SK-N-MC (cell line): Measurements from ENCODE around the gene NSRP1.
"Not testable (repeated sequence)": the region's sequence is repeated elsewhere in the genome, so short reads cannot be mapped to it uniquely, and the experiment has no call there.

Experiments
- DNase-seq: peaks from one replicate; pipeline ENCODE4 v3.0.0-alpha.2; 2011; ENCODE audit warnings: low read depth, low spot score
- H3K27ac ChIP-seq: fragments of 200-600 bp; sonication (generic); 2 replicates; pipeline ENCODE4 v1.5.1; 2016; ENCODE audit warnings: mixed run types
- H3K36me3 ChIP-seq: fragments of 200-600 bp; sonication (generic); 2 replicates; pipeline ENCODE4 v1.6.1; 2017; ENCODE audit warnings: antibody characterized with exemption, low read length, mixed read lengths; ENCODE audit not compliant: insufficient read depth
- H3K4me3 ChIP-seq: fragments of 200-600 bp; sonication (generic); 2 replicates; pipeline ENCODE4 v1.5.1; 2016
- H3K9ac ChIP-seq: fragments of 200-600 bp; sonication (generic); 2 replicates; pipeline ENCODE4 v1.8.0; 2017; ENCODE audit warnings: mixed run types, mixed read lengths; ENCODE audit not compliant: insufficient read length
- H3K9me3 ChIP-seq: fragments of 200-600 bp; sonication (generic); 2 replicates; pipeline ENCODE4 v1.6.1; 2017; ENCODE audit warnings: low read depth, mild to moderate bottlenecking, antibody characterized with exemption, low read length, moderate library complexity, mixed read lengths
- EZH2 ChIP-seq: fragments of 200-600 bp; sonication (generic); IDR thresholded peaks from one replicate; pipeline ENCODE4 v1.6.1; 2017; ENCODE audit warnings: antibody characterized with exemption
- FOXP2 ChIP-seq: optimal IDR thresholded peaks from 2 replicates; pipeline ENCODE3; 2011; ENCODE audit warnings: mild to moderate bottlenecking, moderate library complexity; ENCODE audit not compliant: insufficient read depth; ENCODE audit errors: extremely low read length, control extremely low read depth
- POLR2AphosphoS5 ChIP-seq: IDR thresholded peaks from 2 replicates; pipeline ENCODE4 v1.6.1; 2012; ENCODE audit warnings: mild to moderate bottlenecking, low read depth, low read length, borderline replicate concordance

NSRP1 gene

DNA sequence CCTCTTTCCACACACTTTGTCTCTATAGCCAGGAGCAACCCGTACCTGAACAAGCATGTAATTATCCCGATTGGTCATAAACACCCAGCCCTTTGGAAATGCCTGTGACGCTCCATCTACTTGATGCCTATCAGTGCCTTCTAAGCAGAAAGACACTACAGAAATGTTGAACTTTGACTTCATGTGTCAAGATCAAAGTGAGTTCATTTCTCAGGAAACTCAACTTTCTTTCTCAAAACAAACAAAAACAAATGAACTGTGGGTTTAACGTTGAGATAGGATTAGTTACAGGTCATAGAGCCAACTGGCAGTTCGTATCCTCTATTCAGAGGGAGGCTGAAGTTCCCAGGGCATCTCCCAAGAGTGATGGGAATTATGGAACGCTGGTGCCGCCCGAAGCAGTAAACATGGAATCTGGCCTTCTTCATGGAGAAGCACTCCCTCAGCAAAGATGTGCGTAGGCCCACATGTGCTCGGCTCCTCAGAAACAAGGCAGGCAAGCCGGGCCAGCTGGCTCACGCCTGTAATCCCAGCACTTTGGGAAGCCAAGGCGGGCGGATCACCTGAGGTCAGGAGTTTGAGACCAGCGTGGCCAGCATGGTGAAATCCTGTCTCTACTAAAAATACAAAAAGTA, 109.4 kb downstream of the NSRP1 start:
- Histone ChIP-seq H3K9me3 (no peaks in the 10 kb centered on the region), H3K9ac (no peak overlapping the region), H3K4me3 (no peak overlapping the region), H3K27ac (no peak overlapping the region), H3K36me3 (no peaks in the 10 kb centered on the region)
- TF ChIP-seq EZH2 (no peak), FOXP2 (no peak), POLR2AphosphoS5 (no peak)
- DNase-seq: no peak

DNA sequence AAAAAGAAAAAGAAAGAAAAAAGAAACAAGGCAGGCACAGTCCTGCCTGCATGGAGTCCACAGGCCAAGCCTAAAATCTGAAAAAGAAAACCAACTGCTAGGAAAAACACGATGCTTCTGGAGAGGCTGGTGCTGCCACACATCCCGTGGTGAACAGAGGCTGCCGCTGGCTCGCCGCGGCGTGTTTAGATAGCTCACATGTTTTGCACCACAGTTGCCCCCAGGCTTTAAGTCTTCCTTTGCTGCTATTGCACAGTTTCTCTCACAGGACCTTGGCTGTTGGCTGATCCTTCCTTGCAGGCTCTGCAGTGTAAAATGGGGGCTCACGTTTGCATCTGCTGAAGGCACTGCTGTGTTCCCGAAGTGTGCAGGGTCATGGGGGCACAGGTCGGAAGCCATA, 110.3 kb downstream of the NSRP1 start:
- H3K4me3 ChIP-seq: peak overlapping the region; percentile 21
- TF ChIP-seq FOXP2: no peak
- no peak for TF ChIP-seq EZH2
- TF ChIP-seq POLR2AphosphoS5: no peak

DNA sequence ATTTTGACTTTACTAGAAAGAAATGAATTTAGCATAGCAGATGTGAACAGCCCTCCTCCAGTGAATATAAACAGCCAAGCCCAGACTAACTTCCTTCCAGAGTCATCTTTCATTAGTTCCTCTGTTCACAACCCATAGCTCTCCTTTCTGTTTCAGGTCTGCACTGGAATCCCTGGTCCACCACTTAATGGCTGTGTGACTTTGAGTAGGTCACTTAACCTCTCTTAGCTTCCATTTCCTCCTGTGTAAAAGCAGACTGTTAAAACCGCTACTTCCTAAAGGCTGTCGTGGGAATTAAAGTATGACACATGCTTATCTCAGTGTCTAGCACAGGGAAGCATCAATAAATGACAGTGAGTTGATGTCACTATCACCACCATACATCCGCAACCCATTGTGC, 111.4 kb downstream of the NSRP1 start:
- H3K27ac ChIP-seq: no peak overlapping the region
- H3K36me3 ChIP-seq: no peaks in the 10 kb centered on the region
- H3K9me3 ChIP-seq: no peaks in the 10 kb centered on the region
- no peak overlapping the region for H3K4me3 ChIP-seq
- no peak for DNase-seq
- H3K9ac ChIP-seq: no peak overlapping the region
- TF ChIP-seq EZH2: no peak
- no peak for TF ChIP-seq POLR2AphosphoS5
- TF ChIP-seq FOXP2: no peak

More for the DNA sequence above, 110.3 kb downstream of the NSRP1 start:
- Histone ChIP-seq H3K9ac (no peak overlapping the region), H3K27ac (no peak overlapping the region), H3K9me3 (no peaks in the 10 kb centered on the region), H3K36me3 (no peaks in the 10 kb centered on the region)
- peak; percentile 61 for DNase-seq

DNA sequence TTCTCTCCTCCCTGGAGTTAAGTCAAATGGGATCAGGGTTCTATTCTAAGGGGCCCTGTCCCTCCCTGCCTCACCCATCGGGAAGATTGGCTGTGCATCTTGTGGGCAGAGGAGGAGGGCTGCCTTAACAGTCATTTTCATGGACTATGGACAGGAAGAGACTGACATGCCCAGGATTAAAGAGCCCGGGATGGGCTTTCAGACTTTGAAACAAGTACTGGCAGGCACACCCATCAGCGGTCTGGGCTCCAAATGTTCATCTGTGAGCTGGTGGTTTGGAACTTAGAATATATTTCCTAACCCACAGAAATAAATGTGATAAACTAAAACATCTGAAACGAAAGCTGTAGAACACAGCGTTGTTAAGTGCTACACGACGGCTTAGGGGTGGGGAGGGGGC, 112.4 kb downstream of the NSRP1 start:
- Histone ChIP-seq H3K9me3 (no peaks in the 10 kb centered on the region), H3K36me3 (no peaks in the 10 kb centered on the region), H3K9ac (no peak overlapping the region), H3K27ac (no peak overlapping the region), H3K4me3 (no peak overlapping the region)
- TF ChIP-seq FOXP2: no peak
- TF ChIP-seq POLR2AphosphoS5: no peak
- no peak for TF ChIP-seq EZH2
- DNase-seq: no peak

DNA sequence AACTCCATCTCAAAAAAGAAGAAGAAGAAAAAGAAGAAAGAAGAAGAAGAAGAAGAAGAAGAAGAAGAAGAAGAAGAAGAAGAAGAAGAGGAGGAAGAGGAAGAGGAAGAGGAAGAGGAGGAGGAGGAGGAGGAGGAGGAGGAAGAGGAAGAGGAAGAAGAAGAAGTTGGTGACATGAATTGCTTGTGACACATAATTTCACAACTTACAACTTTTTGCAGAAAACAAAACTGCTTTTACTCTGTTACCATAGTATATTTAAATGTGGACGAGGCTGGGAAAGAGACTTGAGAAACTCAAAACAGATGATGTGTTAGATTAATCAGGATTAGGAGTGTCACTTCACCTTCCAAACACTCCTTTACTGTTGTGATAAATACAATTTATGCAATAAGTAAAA, 113.4 kb downstream of the NSRP1 start:
- H3K36me3 ChIP-seq, H3K9me3 ChIP-seq, H3K4me3 ChIP-seq, H3K9ac ChIP-seq, H3K27ac ChIP-seq, DNase-seq: not testable (repeated sequence)

DNA sequence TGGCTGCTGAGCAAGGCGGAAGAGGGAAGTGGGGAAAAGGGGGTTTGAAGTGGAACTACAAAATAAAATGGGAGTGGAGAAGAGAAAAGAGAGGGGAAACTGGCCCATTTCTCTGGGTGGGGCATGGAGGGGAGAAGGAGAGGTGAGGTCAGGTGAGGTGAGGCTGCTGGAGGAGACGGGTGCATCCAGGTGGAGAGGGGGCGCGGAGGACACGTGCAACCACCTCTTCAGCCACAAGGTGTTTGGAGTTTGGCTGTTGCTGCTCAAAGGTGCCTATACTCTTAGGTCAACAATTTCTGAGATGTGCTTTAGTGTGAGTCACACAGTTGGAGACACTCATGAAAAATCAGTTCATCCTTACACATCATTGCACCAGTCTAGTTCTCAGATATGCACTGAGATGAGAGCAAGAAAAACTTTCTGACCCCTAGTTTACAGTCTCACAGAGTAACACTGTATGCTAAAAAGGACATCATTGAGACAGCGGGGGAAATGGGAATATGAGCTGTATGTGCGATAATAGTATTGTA, 114.0 kb downstream of the NSRP1 start:
- Histone ChIP-seq H3K4me3 (no peak overlapping the region), H3K27ac (no peak overlapping the region), H3K9ac (no peak overlapping the region), H3K9me3 (no peaks in the 10 kb centered on the region), H3K36me3 (no peaks in the 10 kb centered on the region)
- DNase-seq: no peak
- TF ChIP-seq POLR2AphosphoS5 (no peak), EZH2 (no peak), FOXP2 (no peak)

DNA sequence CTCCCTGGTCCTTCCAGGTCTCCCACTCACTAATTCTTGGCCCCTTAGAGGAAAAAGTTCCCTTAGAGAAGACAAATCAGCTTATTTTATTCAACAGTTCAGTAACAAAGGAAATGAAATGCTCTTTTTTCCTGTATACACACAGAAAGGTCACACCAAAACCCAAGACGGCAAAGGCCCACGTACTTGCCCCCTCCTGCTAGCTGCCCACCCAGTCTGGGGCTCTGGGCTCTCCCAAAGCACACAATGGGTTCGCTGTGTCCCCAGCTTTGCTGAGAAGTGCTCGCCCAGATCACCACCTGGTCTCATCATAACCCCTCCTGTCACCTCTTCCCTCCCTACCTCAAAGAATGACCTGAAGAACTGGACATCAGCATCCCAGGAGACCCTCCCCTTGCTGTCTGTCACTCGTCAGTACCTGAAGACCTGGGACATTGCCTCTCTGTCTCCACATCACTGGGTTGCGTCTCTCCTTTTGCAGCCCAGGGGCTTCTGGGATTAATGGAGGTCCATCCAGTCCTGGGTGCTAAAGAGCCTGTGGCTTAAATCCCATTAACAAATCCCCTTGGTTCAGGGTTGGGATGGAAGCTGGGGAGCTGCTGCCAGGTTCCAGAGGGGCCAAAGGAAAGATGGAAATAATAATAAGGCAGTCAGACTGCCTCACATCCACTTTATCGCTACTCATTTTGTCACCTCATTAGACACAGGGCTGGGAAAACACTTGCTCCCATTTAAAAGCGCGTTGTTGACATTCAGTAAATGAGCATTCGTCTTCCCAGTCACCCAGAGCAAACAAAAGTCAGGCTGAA, 115.6 kb downstream of the NSRP1 start:
- Histone ChIP-seq H3K4me3 (no peak overlapping the region), H3K9me3 (no peaks in the 10 kb centered on the region), H3K9ac (no peak overlapping the region), H3K27ac (no peak overlapping the region), H3K36me3 (no peaks in the 10 kb centered on the region)
- DNase-seq: no peak
- no peak for TF ChIP-seq EZH2
- no peak for TF ChIP-seq FOXP2
- TF ChIP-seq POLR2AphosphoS5: no peak

DNA sequence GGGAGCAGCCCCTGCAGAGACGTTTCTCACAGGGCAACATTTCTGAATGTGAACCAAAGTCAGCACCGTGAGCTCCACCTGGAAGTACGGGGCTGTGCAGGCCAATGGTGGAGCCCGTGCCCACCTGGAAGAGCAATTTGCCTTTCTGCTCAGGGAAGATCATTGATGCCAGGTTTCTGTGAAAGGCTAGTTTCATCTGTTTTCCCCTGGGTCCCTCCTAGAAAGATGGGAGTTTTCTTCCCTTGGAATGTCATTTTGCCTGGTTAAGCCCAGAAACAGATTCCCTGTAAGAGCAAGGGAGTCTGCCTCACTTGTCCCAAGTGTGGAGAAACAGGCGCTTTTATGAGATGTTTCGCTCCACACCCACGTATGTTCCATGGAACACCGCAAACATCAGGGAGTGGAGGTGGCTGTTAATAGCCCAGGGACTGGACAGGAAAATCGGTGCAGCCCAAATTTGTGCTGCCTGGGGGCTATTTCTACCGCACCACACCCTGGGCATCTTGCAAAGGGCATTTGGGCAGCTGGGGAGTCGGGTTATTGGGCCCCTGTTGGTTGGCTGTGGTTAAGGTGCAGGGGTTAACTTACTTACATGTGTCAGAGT, 116.3 kb downstream of the NSRP1 start:
- H3K36me3 ChIP-seq: no peaks in the 10 kb centered on the region
- no peak for DNase-seq
- H3K9me3 ChIP-seq: no peaks in the 10 kb centered on the region
- no peak overlapping the region for H3K9ac ChIP-seq
- TF ChIP-seq POLR2AphosphoS5 (no peak), EZH2 (no peak), FOXP2 (no peak)
- no peak overlapping the region for H3K4me3 ChIP-seq
- no peak overlapping the region for H3K27ac ChIP-seq
